Measurements from ENCODE around the gene FAM47C. TPM values are rescaled to one million over a fixed set of nuclear protein-coding genes. Genes with fewer than 3 reads are reported as not detected.
"Not testable (repeated sequence)": the region's sequence is repeated elsewhere in the genome, so short reads cannot be mapped to it uniquely, and the experiment has no call there.

The FAM47C gene
- total RNA-seq, 6 experiments from 2014 or later, result not detected

- H3K4me3 Mint-ChIP-seq, result no peak overlapping the region
- TF ChIP-seq CTCF (IDR thresholded peaks at IDR 0.05), result no peak
- DNase-seq, result peak; percentile 0
- H3K4me1 Mint-ChIP-seq (ENCODE audit: low read depth), result no peaks in the 10 kb centered on the region
- H3K27ac Mint-ChIP-seq, result no peak overlapping the region
- H3K9me3 Mint-ChIP-seq, result no peaks in the 10 kb centered on the region
- H3K27me3 Mint-ChIP-seq (ENCODE audit: insufficient read depth), result no peaks in the 10 kb centered on the region
- H3K36me3 Mint-ChIP-seq (ENCODE audit: low read depth), result no peaks in the 10 kb centered on the region
Measured at GRCh38 chrX:36978886-36979285, 29.3 kb upstream of the FAM47C start.

- DNase-seq, result no peak
- no peaks in the 10 kb centered on the region for H3K4me1 Mint-ChIP-seq (ENCODE audit: low read depth)
- H3K4me3 Mint-ChIP-seq, result no peak overlapping the region
- no peak for TF ChIP-seq CTCF (IDR thresholded peaks at IDR 0.05)
- peaks cover 5% of the 10 kb centered on the region; the same call in 1 of the 2 replicates for H3K9me3 Mint-ChIP-seq
- peaks cover 5% of the 10 kb centered on the region for H3K36me3 Mint-ChIP-seq (ENCODE audit: low read depth)
- no peak overlapping the region for H3K27ac Mint-ChIP-seq
- H3K27me3 Mint-ChIP-seq (ENCODE audit: insufficient read depth), result no peaks in the 10 kb centered on the region
Measured at GRCh38 chrX:36983831-36984230, 24.3 kb upstream of the FAM47C start.

GRCh38 chrX:36985416-36986209 is 22.6 kb upstream of the FAM47C start:
- DNase-seq, H3K9me3 Mint-ChIP-seq: not testable (repeated sequence)

GRCh38 chrX:36986231-36986630 is 21.9 kb upstream of the FAM47C start:
- Mint-ChIP-seq H3K27me3 (ENCODE audit: insufficient read depth) (no peaks in the 10 kb centered on the region), H3K4me1 (ENCODE audit: low read depth) (no peaks in the 10 kb centered on the region), H3K4me3 (no peak overlapping the region), H3K36me3 (ENCODE audit: low read depth) (peaks cover 5% of the 10 kb centered on the region), H3K9me3 (peaks cover 8% of the 10 kb centered on the region; the same call in 1 of the 2 replicates), H3K27ac (no peak overlapping the region)
- DNase-seq, result no peak
- TF ChIP-seq CTCF (IDR thresholded peaks at IDR 0.05), result no peak

More at GRCh38 chrX:36985416-36986209, 22.6 kb upstream of the FAM47C start:
- H3K4me1 Mint-ChIP-seq (ENCODE audit: low read depth); H3K27ac Mint-ChIP-seq; H3K4me3 Mint-ChIP-seq; H3K27me3 Mint-ChIP-seq (ENCODE audit: insufficient read depth); H3K36me3 Mint-ChIP-seq (ENCODE audit: low read depth): not testable (repeated sequence)

GRCh38 chrX:36987212-36987611 is 21.0 kb upstream of the FAM47C start:
- not testable (repeated sequence) for H3K27me3 Mint-ChIP-seq (ENCODE audit: insufficient read depth); DNase-seq; H3K27ac Mint-ChIP-seq; H3K4me3 Mint-ChIP-seq; H3K36me3 Mint-ChIP-seq (ENCODE audit: low read depth); H3K9me3 Mint-ChIP-seq; H3K4me1 Mint-ChIP-seq (ENCODE audit: low read depth)

GRCh38 chrX:37000140-37000539 is 8.0 kb upstream of the FAM47C start:
- no peaks in the 10 kb centered on the region for H3K4me1 Mint-ChIP-seq (ENCODE audit: low read depth)
- H3K36me3 Mint-ChIP-seq (ENCODE audit: low read depth), result no peaks in the 10 kb centered on the region
- DNase-seq, result no peak

More at GRCh38 chrX:37000140-37000539, 8.0 kb upstream of the FAM47C start:
- Mint-ChIP-seq H3K4me3 (no peak overlapping the region), H3K9me3 (no peaks in the 10 kb centered on the region; the same call in none of the 2 replicates), H3K27me3 (ENCODE audit: insufficient read depth) (no peaks in the 10 kb centered on the region), H3K27ac (no peak overlapping the region)
- TF ChIP-seq CTCF (IDR thresholded peaks at IDR 0.05), result no peak

Data from HFFc6 (cell line).